HepG2 (cell line): ENCODE results near the gene IL6R. TPM values are rescaled to one million over a fixed set of nuclear protein-coding genes. Genes with fewer than 3 reads are reported as not detected.

Source experiments
- ATAC-seq: fragments of 200-7000 bp; cut with Tn5 transposase; 3 replicates; pipeline ENCODE4 v1.9.1; 2020; ENCODE audit warnings: mild to moderate bottlenecking, moderate library complexity
- BruUV-seq: library from RNA; stranded (reverse); fragments of 400-500 nt; replicated peaks from 2 replicates; lab custom pipeline; 2021; lab: Mats Ljungman, UMichigan
- CTCF ChIA-PET: fragments of 300-600 bp; formaldehyde crosslinking; extraction: SDS; loops from one replicate; lab custom pipeline; 2021; ENCODE audit warnings: low total read pairs, inconsistent platforms, low intra/inter-chr PET ratio; lab: Yijun Ruan, JAX
- POLR2A ChIA-PET: fragments of 350-600 bp; sonication (Branson Sonifier 250); formaldehyde crosslinking; loops from one replicate; lab custom pipeline; 2020; ENCODE audit warnings: antibody characterized with exemption, inconsistent platforms; lab: Yijun Ruan, JAX
- DNase-seq: peaks from one replicate; pipeline ENCODE4 v3.0.0-alpha.2; 2015; ENCODE audit warnings: low spot score
- FAIRE-seq: peaks from 3 replicates; lab custom pipeline; 2011; peaks lifted over from hg19 to GRCh38; lab: Jason Lieb, UNC
- H2AFZ ChIP-seq: one replicate; pipeline ENCODE4 v1.6.1; 2011; ENCODE audit warnings: low read length, inconsistent platforms
- H3K27ac ChIP-seq: fragments of 300-600 bp; 3 replicates; pipeline ENCODE4 v1.8.0; 2011; ENCODE audit warnings: mixed run types, mild to moderate bottlenecking, mixed read lengths, low read length, inconsistent platforms; ENCODE audit not compliant: insufficient read depth; ENCODE audit errors: extremely low read length
- H3K27me3 ChIP-seq, 2 experiments: fragments of 200-600 bp in 1 of 2; 2 replicates in 1 of 2; 3 replicates in 1 of 2; pipeline versions ENCODE4 v1.6.0 to v1.8.0; 2011; ENCODE audit warnings: low read length in 2 of 2, mild to moderate bottlenecking in 2 of 2, moderate library complexity in 2 of 2, inconsistent platforms in 1 of 2; ENCODE audit not compliant: insufficient read depth in 2 of 2, control insufficient read depth in 1 of 2
- H3K36me3 ChIP-seq, 2 experiments: fragments of 200-600 bp in 1 of 2; replicated peaks in 1 of 2; 2 replicates in 1 of 2; 3 replicates in 1 of 2; pipeline versions ENCODE4 v1.5.1 to v1.8.0; 2011; ENCODE audit warnings: low read length in 2 of 2, inconsistent platforms in 1 of 2; ENCODE audit not compliant: insufficient read depth in 2 of 2, control insufficient read depth in 1 of 2
- H3K4me1 ChIP-seq: 2 replicates; pipeline ENCODE4 v1.5.1; 2012; ENCODE audit warnings: low read length, inconsistent platforms; ENCODE audit not compliant: insufficient read depth
- H3K4me2 ChIP-seq: 2 replicates; pipeline ENCODE4 v1.6.0; 2011; ENCODE audit warnings: low read depth, low read length, inconsistent platforms
- H3K4me3 ChIP-seq, 3 experiments: fragments of 200-600 bp in 1 of 3; sonication (generic), shearing (Covaris generic) in 1 of 3; replicated peaks in 1 of 3; 2 replicates each; pipeline ENCODE4 v1.5.1; 2011 to 2016; ENCODE audit warnings: low read length in 3 of 3, inconsistent platforms in 2 of 3, low read depth in 2 of 3, mild to moderate bottlenecking in 2 of 3, control low read depth in 1 of 3, mixed read lengths in 1 of 3; ENCODE audit not compliant: insufficient read depth in 1 of 3
- H3K79me2 ChIP-seq: one replicate; pipeline ENCODE4 v1.6.1; 2011; ENCODE audit warnings: low read length, inconsistent platforms; ENCODE audit not compliant: insufficient read depth
- H3K9ac ChIP-seq: 2 replicates; pipeline ENCODE4 v1.6.0; 2011; ENCODE audit warnings: mild to moderate bottlenecking, low read depth, low read length, inconsistent platforms; ENCODE audit not compliant: insufficient read depth
- H3K9me3 ChIP-seq: 2 replicates; pipeline ENCODE4 v1.5.1; 2012; ENCODE audit warnings: mild to moderate bottlenecking, low read length
- H4K20me1 ChIP-seq: 2 replicates; pipeline ENCODE4 v1.6.0; 2011; ENCODE audit warnings: inconsistent platforms, mild to moderate bottlenecking, low read length, moderate library complexity; ENCODE audit not compliant: insufficient read depth
- DMTF1 ChIP-seq: sonication (generic); formaldehyde crosslinking; IDR thresholded peaks from 2 replicates; pipeline ENCODE4 v1.4.0; 2020; ENCODE audit warnings: mild to moderate bottlenecking, missing genetic modification reagents
- ELF1 ChIP-seq: sonication (generic); formaldehyde crosslinking; IDR thresholded peaks from 2 replicates; pipeline ENCODE4 v1.4.0; 2020; ENCODE audit warnings: missing genetic modification reagents
- FOXP1 ChIP-seq, 2 experiments: fragments of 450-650 bp in 1 of 2; IDR thresholded peaks; 2 replicates each; pipeline ENCODE4 v1.6.1; 2017 to 2018; ENCODE audit warnings: antibody characterized with exemption in 1 of 2
- KAT8 ChIP-seq: IDR thresholded peaks from 2 replicates; pipeline ENCODE4 v1.6.1; 2016; ENCODE audit warnings: missing genetic modification reagents, missing compliant biosample characterization
- LCORL ChIP-seq, 2 experiments: fragments of 450-650 bp in 1 of 2; sonication (generic) in 1 of 2; formaldehyde crosslinking in 1 of 2; IDR thresholded peaks; 2 replicates each; pipeline versions ENCODE4 v1.5.0 to v1.6.1; 2017 to 2020; ENCODE audit warnings: antibody characterized with exemption in 1 of 2, missing genetic modification reagents in 1 of 2
- MED1 ChIP-seq: sonication (generic); formaldehyde crosslinking; IDR thresholded peaks from 2 replicates; pipeline ENCODE4 v1.4.0; 2020; ENCODE audit warnings: missing genetic modification reagents
- SSRP1 ChIP-seq: IDR thresholded peaks from 2 replicates; pipeline ENCODE4 v1.6.1; 2016; ENCODE audit warnings: control low read depth
- SUZ12 ChIP-seq: fragments of 150-350 bp; IDR thresholded peaks from 2 replicates; pipeline ENCODE4 v1.6.1; 2014; ENCODE audit warnings: low read depth, low read length
- ZNF230 ChIP-seq: sonication (generic); formaldehyde crosslinking; IDR thresholded peaks from 2 replicates; pipeline ENCODE4 v1.4.0; 2020; ENCODE audit warnings: mild to moderate bottlenecking, missing genetic modification reagents
- ZNF251 ChIP-seq: sonication (generic); formaldehyde crosslinking; IDR thresholded peaks from 2 replicates; pipeline ENCODE4 v1.9.0; 2021; ENCODE audit warnings: mild to moderate bottlenecking, missing genetic modification reagents
- ZNF547 ChIP-seq: sonication (generic); formaldehyde crosslinking; IDR thresholded peaks from 2 replicates; pipeline ENCODE4 v1.5.1; 2020; ENCODE audit warnings: mild to moderate bottlenecking, missing genetic modification reagents
- ZNF556 ChIP-seq: sonication (generic); formaldehyde crosslinking; IDR thresholded peaks from 2 replicates; pipeline ENCODE4 v1.4.0; 2020; ENCODE audit warnings: mild to moderate bottlenecking, missing genetic modification reagents, borderline replicate concordance
- ZNF614 ChIP-seq: IDR thresholded peaks from 2 replicates; pipeline ENCODE4 v1.6.1; 2018; ENCODE audit warnings: missing biosample characterization, missing genetic modification reagents, inconsistent platforms, borderline replicate concordance
- WGBS: methylation state at CpG from one replicate; pipeline ENCODE4 v1.1.6; 2017; ENCODE audit warnings: low lambda C conversion rate; 5-methylcytosine and 5-hydroxymethylcytosine counted together
- in situ Hi-C: cut with HindIII; loops from 2 replicates; pipeline ENCODE4 v1.10.0; 2017; ENCODE audit warnings: low pct_unique_long_range_greater_than_20kb; ENCODE audit not compliant: extremely low pct_ligation_motif_present
- intact Hi-C: fragments of 100-400 bp; cut with micrococcal nuclease; formaldehyde crosslinking; loops from one replicate; pipeline ENCODE4 v1.10.0; 2022; ENCODE audit not compliant: unreplicated experiment
- polyA plus RNA-seq, 8 experiments: library from polyadenylated mRNA; depleted of rRNA in 3 of 8; stranded (reverse) in 7 of 8; unstranded in 1 of 8; fragments of >200 nt; fragmentation: Illumina TruSeq in 4 of 8; extraction: Trizol in 4 of 8; gene quantifications; 2 replicates each; pipeline versions ENCODE4 v1.2.1 to v1.2.3, GENCODE V29; 2011 to 2016; ENCODE audit warnings: low read depth in 4 of 8, missing spikeins in 1 of 8, mixed read lengths in 1 of 8; ENCODE audit not compliant: insufficient read depth in 1 of 8
- total RNA-seq, 5 experiments: library from RNA; depleted of rRNA; stranded (reverse); fragments of >200 nt; fragmentation: Illumina TruSeq; extraction: Trizol; gene quantifications; 2 replicates each; pipeline ENCODE4 v1.2.3, GENCODE V29; 2016; ENCODE audit warnings: low read depth in 1 of 5
- TF ChIP-seq, protein P1 (sequence below): sonication (generic); formaldehyde crosslinking; IDR thresholded peaks from 2 replicates; pipeline ENCODE4 v1.4.0; 2020; ENCODE audit warnings: mild to moderate bottlenecking, missing genetic modification reagents, borderline replicate concordance
- TF ChIP-seq, protein P2 (sequence below): sonication (generic); formaldehyde crosslinking; IDR thresholded peaks from 2 replicates; pipeline ENCODE4 v1.4.0; 2020; ENCODE audit warnings: missing genetic modification reagents, borderline replicate concordance

The IL6R gene
- total and polyA plus RNA-seq, 2 of the 13 experiments (the other 11 are each of a cell fraction or from before 2014, with no cell fraction given) = 5.0 to 24.5 TPM

DNA sequence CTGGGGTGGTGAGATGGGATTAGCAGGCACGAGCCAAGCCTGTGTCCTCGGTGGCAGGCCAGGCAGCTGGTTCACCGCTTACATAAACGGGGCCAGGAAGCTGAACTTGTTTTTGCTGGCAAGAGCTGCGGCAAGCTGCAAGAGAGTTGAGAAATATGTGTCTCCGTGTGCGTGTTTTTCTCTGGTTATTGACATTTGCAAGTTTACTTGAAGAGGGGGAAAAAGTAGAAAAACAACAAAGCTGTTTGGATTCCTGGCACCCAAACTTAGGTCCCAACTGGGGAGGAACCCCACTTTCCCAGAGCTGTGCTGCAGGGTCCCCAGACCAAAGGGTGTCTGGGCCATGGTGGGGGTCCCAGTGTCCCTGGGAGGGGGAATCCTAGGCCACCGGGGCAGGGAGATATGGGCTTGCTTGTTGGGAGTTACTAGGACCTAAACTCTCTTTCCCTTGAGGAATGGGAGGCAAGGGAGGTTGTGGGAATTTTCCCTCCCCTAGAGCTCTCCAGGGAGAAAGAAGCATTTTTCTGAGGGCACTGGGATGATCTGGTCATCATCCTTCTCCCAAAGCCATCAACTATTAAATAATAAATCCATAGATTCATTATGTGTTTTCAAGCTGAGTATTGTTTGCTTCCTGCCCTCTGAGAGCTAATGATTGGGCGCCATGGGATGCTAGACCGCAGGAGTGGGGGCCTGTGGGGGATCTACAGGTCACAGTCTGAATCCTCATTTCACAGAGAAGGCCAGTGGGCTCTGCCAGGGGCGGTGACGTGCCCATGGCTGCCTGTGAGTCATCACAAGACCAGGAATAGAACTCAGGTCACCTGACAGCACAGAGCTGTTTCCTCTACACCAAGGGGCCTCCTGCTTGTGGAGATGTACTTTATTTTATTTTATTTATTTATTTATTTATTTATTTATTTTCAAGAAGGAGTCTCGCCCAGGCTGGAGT is 14.8 kb downstream of the IL6R start:
- ChIA-PET CTCF (no interaction called here), POLR2A (interaction anchor here (0.7 to 7.5 kb wide), 11 partner anchors 8 to 140 kb away, joined by 3 to 146 read pairs (median 9); partner anchors contain the start of gene IL6R)
- peak; percentile 81 for FAIRE-seq
- Histone ChIP-seq H3K4me3 (peak overlapping the region; percentile 2 to 68 (median 20); a peak in 5 of 6 replicates), H3K79me2 (no peaks in the 10 kb centered on the region), H3K9ac (peak overlapping the region; percentile 67), H3K4me2 (peak overlapping the region; percentile 87), H3K36me3 (no peaks in the 10 kb centered on the region), H4K20me1 (no peaks in the 10 kb centered on the region), H2AFZ (no peak overlapping the region), H3K27ac (peak overlapping the region; percentile 85), H3K9me3 (no peaks in the 10 kb centered on the region), H3K27me3 (no peaks in the 10 kb centered on the region), H3K4me1 (peaks cover 83% of the 10 kb centered on the region)
- intact Hi-C loops (no loop called here), in situ Hi-C loops (no loop called here)
- peak; percentile 62 for ATAC-seq
- BruUV-seq = no TSS peak
- WGBS = 13% methylated on average over 13 of the region's 13 CpGs
- peak; percentile 83 for DNase-seq
- 0 out of 2 replicates have a peak, but pooled peaks have one; percentile 42 for TF ChIP-seq ZNF614 (CRISPR knock-in tag)
- TF ChIP-seq, protein P1, sequence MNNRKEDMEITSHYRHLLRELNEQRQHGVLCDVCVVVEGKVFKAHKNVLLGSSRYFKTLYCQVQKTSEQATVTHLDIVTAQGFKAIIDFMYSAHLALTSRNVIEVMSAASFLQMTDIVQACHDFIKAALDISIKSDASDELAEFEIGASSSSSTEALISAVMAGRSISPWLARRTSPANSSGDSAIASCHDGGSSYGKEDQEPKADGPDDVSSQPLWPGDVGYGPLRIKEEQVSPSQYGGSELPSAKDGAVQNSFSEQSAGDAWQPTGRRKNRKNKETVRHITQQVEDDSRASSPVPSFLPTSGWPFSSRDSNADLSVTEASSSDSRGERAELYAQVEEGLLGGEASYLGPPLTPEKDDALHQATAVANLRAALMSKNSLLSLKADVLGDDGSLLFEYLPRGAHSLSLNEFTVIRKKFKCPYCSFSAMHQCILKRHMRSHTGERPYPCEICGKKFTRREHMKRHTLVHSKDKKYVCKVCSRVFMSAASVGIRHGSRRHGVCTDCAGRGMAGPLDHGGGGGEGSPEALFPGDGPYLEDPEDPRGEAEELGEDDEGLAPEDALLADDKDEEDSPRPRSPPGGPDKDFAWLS = no peak
- TF ChIP-seq LCORL (IDR thresholded peaks at IDR 0.05) = no peak
- TF ChIP-seq LCORL (CRISPR knock-in tag; IDR thresholded peaks at IDR 0.05) = peak; percentile 95
- no peak for TF ChIP-seq ZNF547
- TF ChIP-seq KAT8 (CRISPR knock-in tag) = 0 out of 2 replicates have a peak, but pooled peaks have one; percentile 14
- TF ChIP-seq ZNF556 (CRISPR knock-in tag) = 0 out of 2 replicates have a peak, but pooled peaks have one; percentile 24
- TF ChIP-seq SUZ12 = no peak
- TF ChIP-seq ZNF251 (CRISPR knock-in tag) = no peak
- TF ChIP-seq FOXP1 (IDR thresholded peaks at IDR 0.05) = no peak
- TF ChIP-seq FOXP1 (CRISPR knock-in tag; IDR thresholded peaks at IDR 0.05) = peak; percentile 97
- TF ChIP-seq DMTF1 (CRISPR knock-in tag) = no peak
- TF ChIP-seq SSRP1 (CRISPR knock-in tag) = no peak
- TF ChIP-seq MED1 = peak; percentile 95
- TF ChIP-seq, protein P2, sequence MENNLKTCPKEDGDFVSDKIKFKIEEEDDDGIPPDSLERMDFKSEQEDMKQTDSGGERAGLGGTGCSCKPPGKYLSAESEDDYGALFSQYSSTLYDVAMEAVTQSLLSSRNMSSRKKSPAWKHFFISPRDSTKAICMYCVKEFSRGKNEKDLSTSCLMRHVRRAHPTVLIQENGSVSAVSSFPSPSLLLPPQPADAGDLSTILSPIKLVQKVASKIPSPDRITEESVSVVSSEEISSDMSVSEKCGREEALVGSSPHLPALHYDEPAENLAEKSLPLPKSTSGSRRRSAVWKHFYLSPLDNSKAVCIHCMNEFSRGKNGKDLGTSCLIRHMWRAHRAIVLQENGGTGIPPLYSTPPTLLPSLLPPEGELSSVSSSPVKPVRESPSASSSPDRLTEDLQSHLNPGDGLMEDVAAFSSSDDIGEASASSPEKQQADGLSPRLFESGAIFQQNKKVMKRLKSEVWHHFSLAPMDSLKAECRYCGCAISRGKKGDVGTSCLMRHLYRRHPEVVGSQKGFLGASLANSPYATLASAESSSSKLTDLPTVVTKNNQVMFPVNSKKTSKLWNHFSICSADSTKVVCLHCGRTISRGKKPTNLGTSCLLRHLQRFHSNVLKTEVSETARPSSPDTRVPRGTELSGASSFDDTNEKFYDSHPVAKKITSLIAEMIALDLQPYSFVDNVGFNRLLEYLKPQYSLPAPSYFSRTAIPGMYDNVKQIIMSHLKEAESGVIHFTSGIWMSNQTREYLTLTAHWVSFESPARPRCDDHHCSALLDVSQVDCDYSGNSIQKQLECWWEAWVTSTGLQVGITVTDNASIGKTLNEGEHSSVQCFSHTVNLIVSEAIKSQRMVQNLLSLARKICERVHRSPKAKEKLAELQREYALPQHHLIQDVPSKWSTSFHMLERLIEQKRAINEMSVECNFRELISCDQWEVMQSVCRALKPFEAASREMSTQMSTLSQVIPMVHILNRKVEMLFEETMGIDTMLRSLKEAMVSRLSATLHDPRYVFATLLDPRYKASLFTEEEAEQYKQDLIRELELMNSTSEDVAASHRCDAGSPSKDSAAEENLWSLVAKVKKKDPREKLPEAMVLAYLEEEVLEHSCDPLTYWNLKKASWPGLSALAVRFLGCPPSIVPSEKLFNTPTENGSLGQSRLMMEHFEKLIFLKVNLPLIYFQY (CRISPR knock-in tag) = no peak; the same call in 1 of the 2 replicates
- no peak for TF ChIP-seq ZNF230 (CRISPR knock-in tag)
- TF ChIP-seq ELF1 (CRISPR knock-in tag) = peak; percentile 50
